LNCaP clone FGC (cell line): ENCODE data around the gene SRP68.

Experiments used
- DNase-seq: peaks from one replicate; pipeline ENCODE4 v3.0.0-alpha.2; 2011; ENCODE audit warnings: low read depth
- H3K4me3 ChIP-seq: 2 replicates; pipeline ENCODE4 v1.5.1; 2011; ENCODE audit warnings: mild to moderate bottlenecking, low read depth, low read length, control low read depth
- CTCF ChIP-seq: IDR thresholded peaks from 2 replicates; pipeline ENCODE4 v1.5.1; 2012; ENCODE audit warnings: mild to moderate bottlenecking; ENCODE audit not compliant: control insufficient read depth, insufficient read depth; ENCODE audit errors: extremely low read depth

The SRP68 gene

GRCh38 chr17:76022285-76022684 is 50.0 kb downstream of the SRP68 start:
- DNase-seq = no peak
- no peak for TF ChIP-seq CTCF
- no peak overlapping the region for H3K4me3 ChIP-seq

- no peak for DNase-seq
- no peak overlapping the region for H3K4me3 ChIP-seq
- no peak for TF ChIP-seq CTCF
Observed at GRCh38 chr17:76019833-76020467, 52.4 kb downstream of the SRP68 start.

GRCh38 chr17:76018801-76019200 is 53.5 kb downstream of the SRP68 start:
- no peak for DNase-seq
- no peak for TF ChIP-seq CTCF
- H3K4me3 ChIP-seq = no peak overlapping the region

- H3K4me3 ChIP-seq = no peak overlapping the region
- no peak for DNase-seq
- TF ChIP-seq CTCF = no peak
Observed at GRCh38 chr17:76018340-76018680, 54.0 kb downstream of the SRP68 start.

GRCh38 chr17:76017481-76018339 is 54.6 kb downstream of the SRP68 start:
- no peak for DNase-seq
- no peak overlapping the region for H3K4me3 ChIP-seq
- TF ChIP-seq CTCF = no peak

GRCh38 chr17:76014925-76015261 is 57.4 kb downstream of the SRP68 start:
- no peak overlapping the region for H3K4me3 ChIP-seq
- no peak for TF ChIP-seq CTCF
- DNase-seq = no peak
